ENCODE data around the gene MRPS11.
"Not testable (repeated sequence)": the region's sequence is repeated elsewhere in the genome, so short reads cannot be mapped to it uniquely, and the experiment has no call there.

MRPS11 gene

GRCh38 chr15:88433046-88433685 is 34.3 kb upstream of the MRPS11 start:
- TF ChIP-seq, protein P1, sequence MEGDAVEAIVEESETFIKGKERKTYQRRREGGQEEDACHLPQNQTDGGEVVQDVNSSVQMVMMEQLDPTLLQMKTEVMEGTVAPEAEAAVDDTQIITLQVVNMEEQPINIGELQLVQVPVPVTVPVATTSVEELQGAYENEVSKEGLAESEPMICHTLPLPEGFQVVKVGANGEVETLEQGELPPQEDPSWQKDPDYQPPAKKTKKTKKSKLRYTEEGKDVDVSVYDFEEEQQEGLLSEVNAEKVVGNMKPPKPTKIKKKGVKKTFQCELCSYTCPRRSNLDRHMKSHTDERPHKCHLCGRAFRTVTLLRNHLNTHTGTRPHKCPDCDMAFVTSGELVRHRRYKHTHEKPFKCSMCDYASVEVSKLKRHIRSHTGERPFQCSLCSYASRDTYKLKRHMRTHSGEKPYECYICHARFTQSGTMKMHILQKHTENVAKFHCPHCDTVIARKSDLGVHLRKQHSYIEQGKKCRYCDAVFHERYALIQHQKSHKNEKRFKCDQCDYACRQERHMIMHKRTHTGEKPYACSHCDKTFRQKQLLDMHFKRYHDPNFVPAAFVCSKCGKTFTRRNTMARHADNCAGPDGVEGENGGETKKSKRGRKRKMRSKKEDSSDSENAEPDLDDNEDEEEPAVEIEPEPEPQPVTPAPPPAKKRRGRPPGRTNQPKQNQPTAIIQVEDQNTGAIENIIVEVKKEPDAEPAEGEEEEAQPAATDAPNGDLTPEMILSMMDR (conservative IDR thresholded peaks at IDR 0.05; ENCODE audit: low read depth, low read length) = no peak
- no peak overlapping the region for H3K4me2 ChIP-seq
- H3K27me3 ChIP-seq (ENCODE audit: insufficient read depth, low read depth) = no peaks in the 10 kb centered on the region
- no peak overlapping the region for H3K9ac ChIP-seq
- no peaks in the 10 kb centered on the region for H3K36me3 ChIP-seq (ENCODE audit: insufficient read depth)
- H3K27ac ChIP-seq = no peak overlapping the region
- no peaks in the 10 kb centered on the region for H3K79me2 ChIP-seq (ENCODE audit: insufficient read depth, low read depth)
- no peak overlapping the region for H3K4me3 ChIP-seq (IDR thresholded peaks at IDR 0.05; ENCODE audit: insufficient read depth, low read depth, low read length)
- no peaks in the 10 kb centered on the region for H3K4me1 ChIP-seq (ENCODE audit: low read depth, poor library complexity, severe bottlenecking)
- H2AFZ ChIP-seq (ENCODE audit: low read depth) = no peak overlapping the region
- no peaks in the 10 kb centered on the region for H4K20me1 ChIP-seq (ENCODE audit: insufficient read depth)

DNA sequence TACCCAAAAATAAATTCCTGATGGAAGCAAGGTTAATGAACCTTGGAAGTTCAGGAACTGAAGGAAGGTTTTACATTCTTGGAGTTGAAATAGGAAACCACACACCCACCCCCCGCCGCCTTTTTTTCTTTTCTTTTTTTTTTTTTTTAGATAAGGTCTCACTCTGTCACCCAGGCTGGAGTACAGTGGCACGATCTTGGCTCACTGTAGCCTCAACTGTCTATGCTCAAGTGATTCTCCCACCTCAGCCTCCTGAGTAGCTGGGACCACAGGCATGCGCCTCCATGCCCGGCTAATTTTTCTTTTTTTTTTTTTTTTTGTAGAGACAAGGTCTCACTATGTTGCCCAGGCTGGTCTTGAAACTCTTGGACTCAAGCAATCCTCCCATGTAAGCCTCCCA is 33.4 kb upstream of the MRPS11 start:
- H3K36me3 ChIP-seq (ENCODE audit: insufficient read depth); H4K20me1 ChIP-seq (ENCODE audit: insufficient read depth): not testable (repeated sequence)

DNA sequence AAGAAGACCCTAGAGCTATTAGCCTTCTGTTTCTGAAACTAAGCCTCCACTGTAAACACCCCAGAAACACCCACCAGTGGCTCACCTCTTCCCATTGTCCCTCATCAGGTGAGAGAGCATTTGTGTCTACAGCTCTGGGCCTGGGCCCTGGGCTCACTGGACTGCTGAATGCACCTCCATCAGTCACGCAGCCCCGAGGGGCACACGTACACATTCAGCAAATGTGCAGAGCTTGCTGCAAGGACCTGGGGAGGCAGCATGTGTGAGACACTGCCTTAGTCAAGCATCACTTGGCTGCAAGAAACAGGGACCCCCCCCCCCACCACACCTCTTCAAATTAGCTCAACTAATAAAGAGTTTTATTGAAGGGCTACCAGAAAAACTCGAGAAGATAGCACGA is 29.3 kb upstream of the MRPS11 start:
- no peak overlapping the region for H3K27ac ChIP-seq
- no peak overlapping the region for H3K4me2 ChIP-seq
- no peaks in the 10 kb centered on the region for H4K20me1 ChIP-seq (ENCODE audit: insufficient read depth)
- H3K79me2 ChIP-seq (ENCODE audit: insufficient read depth, low read depth) = no peaks in the 10 kb centered on the region
- H3K4me1 ChIP-seq (ENCODE audit: low read depth, poor library complexity, severe bottlenecking) = no peaks in the 10 kb centered on the region
- no peaks in the 10 kb centered on the region for H3K36me3 ChIP-seq (ENCODE audit: insufficient read depth)
- H3K27me3 ChIP-seq (ENCODE audit: insufficient read depth, low read depth) = no peaks in the 10 kb centered on the region
- TF ChIP-seq, protein P1 (conservative IDR thresholded peaks at IDR 0.05; ENCODE audit: low read depth, low read length) = no peak
- H3K9ac ChIP-seq = no peak overlapping the region
- H2AFZ ChIP-seq (ENCODE audit: low read depth) = no peak overlapping the region
- no peak overlapping the region for H3K4me3 ChIP-seq (IDR thresholded peaks at IDR 0.05; ENCODE audit: insufficient read depth, low read depth, low read length)

More for the DNA sequence above, 33.4 kb upstream of the MRPS11 start:
- not testable (repeated sequence) for H3K79me2 ChIP-seq (ENCODE audit: insufficient read depth, low read depth); H3K27me3 ChIP-seq (ENCODE audit: insufficient read depth, low read depth); H3K27ac ChIP-seq; H3K4me3 ChIP-seq (IDR thresholded peaks at IDR 0.05; ENCODE audit: insufficient read depth, low read depth, low read length); H2AFZ ChIP-seq (ENCODE audit: low read depth); H3K4me2 ChIP-seq; H3K9ac ChIP-seq; H3K4me1 ChIP-seq (ENCODE audit: low read depth, poor library complexity, severe bottlenecking)

- Histone ChIP-seq H3K9ac (no peak overlapping the region), H3K4me3 (IDR thresholded peaks at IDR 0.05; ENCODE audit: insufficient read depth, low read depth, low read length) (no peak overlapping the region), H2AFZ (ENCODE audit: low read depth) (no peak overlapping the region), H3K27me3 (ENCODE audit: insufficient read depth, low read depth) (no peaks in the 10 kb centered on the region), H3K36me3 (ENCODE audit: insufficient read depth) (no peaks in the 10 kb centered on the region), H4K20me1 (ENCODE audit: insufficient read depth) (no peaks in the 10 kb centered on the region), H3K4me1 (ENCODE audit: low read depth, poor library complexity, severe bottlenecking) (no peaks in the 10 kb centered on the region), H3K27ac (no peak overlapping the region), H3K79me2 (ENCODE audit: insufficient read depth, low read depth) (no peaks in the 10 kb centered on the region), H3K4me2 (no peak overlapping the region)
- TF ChIP-seq, protein P1 (conservative IDR thresholded peaks at IDR 0.05; ENCODE audit: low read depth, low read length) = no peak
These were observed 27.5 kb upstream of the MRPS11 start for GRCh38 chr15:88440021-88440420.

DNA sequence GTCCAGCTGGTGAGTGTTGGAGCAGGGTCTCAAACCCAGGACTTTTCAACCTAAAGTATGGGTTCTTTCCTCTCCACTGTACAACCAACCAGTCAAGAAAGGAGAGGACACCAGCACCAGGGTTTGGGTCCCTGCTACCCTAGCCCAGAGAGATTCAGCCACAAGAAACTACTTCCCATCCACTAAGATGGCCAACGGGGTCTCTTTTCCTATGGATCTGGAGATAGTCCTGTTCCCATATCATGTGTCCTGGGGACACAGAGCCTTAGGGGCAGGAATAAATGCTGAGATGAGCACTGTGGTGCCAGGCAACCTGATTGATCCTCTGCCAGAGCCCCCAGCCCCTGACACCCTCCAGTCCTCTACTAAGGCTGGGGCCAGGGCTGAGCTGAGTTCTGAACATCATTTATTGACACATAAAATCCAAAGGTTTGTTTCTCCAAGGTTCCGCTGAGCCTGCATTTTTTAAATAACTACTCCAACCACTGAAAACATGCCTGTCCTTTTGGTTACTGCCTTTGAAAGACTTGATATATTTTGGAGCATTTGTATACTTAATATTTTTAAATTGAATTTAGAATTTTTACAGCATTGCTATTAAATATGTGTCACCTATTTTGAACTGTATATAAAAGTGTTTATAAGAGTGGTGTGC is 26.3 kb upstream of the MRPS11 start:
- Histone ChIP-seq H3K4me2 (no peak overlapping the region), H3K4me3 (IDR thresholded peaks at IDR 0.05; ENCODE audit: insufficient read depth, low read depth, low read length) (no peak overlapping the region), H3K27me3 (ENCODE audit: insufficient read depth, low read depth) (no peaks in the 10 kb centered on the region), H4K20me1 (ENCODE audit: insufficient read depth) (no peaks in the 10 kb centered on the region), H3K36me3 (ENCODE audit: insufficient read depth) (no peaks in the 10 kb centered on the region), H3K9ac (no peak overlapping the region), H3K27ac (no peak overlapping the region), H3K79me2 (ENCODE audit: insufficient read depth, low read depth) (no peaks in the 10 kb centered on the region), H3K4me1 (ENCODE audit: low read depth, poor library complexity, severe bottlenecking) (no peaks in the 10 kb centered on the region), H2AFZ (ENCODE audit: low read depth) (no peak overlapping the region)
- TF ChIP-seq, protein P1 (conservative IDR thresholded peaks at IDR 0.05; ENCODE audit: low read depth, low read length) = no peak
